HAP-1 (cell line): ENCODE results near the gene EEFSEC.

ENCODE experiments used
- DNase-seq, 2 experiments: peaks; one replicate each; pipeline ENCODE4 v3.0.0-alpha.2; 2016 to 2020; ENCODE audit warnings: low spot score in 2 of 2
- H3K27me3 ChIP-seq: fragments of 250-450 bp; sonication (Bioruptor Pico); 2 replicates; pipeline ENCODE4 v1.5.1; 2020; ENCODE audit warnings: low read depth, mild to moderate bottlenecking, moderate library complexity
- H3K36me3 ChIP-seq: fragments of 250-450 bp; sonication (Bioruptor Pico); replicated peaks from 2 replicates; pipeline ENCODE4 v1.5.1; 2020; ENCODE audit warnings: mild to moderate bottlenecking
- H3K4me1 ChIP-seq: fragments of 250-450 bp; sonication (Bioruptor Pico); 2 replicates; pipeline ENCODE4 v1.5.1; 2020; ENCODE audit warnings: mild to moderate bottlenecking
- H3K4me3 ChIP-seq: fragments of 250-450 bp; sonication (Bioruptor Pico); 2 replicates; pipeline ENCODE4 v1.5.1; 2020; ENCODE audit warnings: mild to moderate bottlenecking, moderate library complexity
- H3K9me3 ChIP-seq: fragments of 250-450 bp; sonication (Bioruptor Pico); 2 replicates; pipeline ENCODE4 v1.5.1; 2020; ENCODE audit warnings: mild to moderate bottlenecking, moderate library complexity
- in situ Hi-C: fragments of 300-500 bp; cut with MboI; formaldehyde crosslinking; loops from 3 replicates; pipeline ENCODE4 v1.14.3; 2020; ENCODE audit warnings: low sequenced_read_pairs, inconsistent platforms, mixed read lengths

Gene EEFSEC

GRCh38 chr3:128330214-128330842 lies 177.0 kb downstream of the EEFSEC start:
- Histone ChIP-seq H3K9me3 (no peaks in the 10 kb centered on the region), H3K4me1 (no peaks in the 10 kb centered on the region), H3K4me3 (no peak overlapping the region), H3K36me3 (no peaks in the 10 kb centered on the region), H3K27me3 (no peaks in the 10 kb centered on the region)
- in situ Hi-C loops = no loop called here
- no peak for DNase-seq

GRCh38 chr3:128334086-128334645 lies 180.9 kb downstream of the EEFSEC start:
- H3K27me3 ChIP-seq = no peaks in the 10 kb centered on the region
- in situ Hi-C loops = no loop called here
- H3K36me3 ChIP-seq = no peaks in the 10 kb centered on the region
- H3K9me3 ChIP-seq = no peaks in the 10 kb centered on the region
- DNase-seq = no peak
- H3K4me1 ChIP-seq = no peaks in the 10 kb centered on the region
- no peak overlapping the region for H3K4me3 ChIP-seq

- H3K36me3 ChIP-seq = no peaks in the 10 kb centered on the region
- no peak overlapping the region for H3K4me3 ChIP-seq
- H3K9me3 ChIP-seq = no peaks in the 10 kb centered on the region
- H3K4me1 ChIP-seq = no peaks in the 10 kb centered on the region
- no peaks in the 10 kb centered on the region for H3K27me3 ChIP-seq
- in situ Hi-C loops = no loop called here
- DNase-seq = no peak
These were observed 181.5 kb downstream of the EEFSEC start for GRCh38 chr3:128334766-128335165.

- H3K9me3 ChIP-seq = no peaks in the 10 kb centered on the region
- no peak overlapping the region for H3K4me3 ChIP-seq
- H3K36me3 ChIP-seq = no peaks in the 10 kb centered on the region
- H3K4me1 ChIP-seq = no peaks in the 10 kb centered on the region
- no peaks in the 10 kb centered on the region for H3K27me3 ChIP-seq
- in situ Hi-C loops = no loop called here
- no peak for DNase-seq
These were observed 182.5 kb downstream of the EEFSEC start for GRCh38 chr3:128335621-128336296.

DNA sequence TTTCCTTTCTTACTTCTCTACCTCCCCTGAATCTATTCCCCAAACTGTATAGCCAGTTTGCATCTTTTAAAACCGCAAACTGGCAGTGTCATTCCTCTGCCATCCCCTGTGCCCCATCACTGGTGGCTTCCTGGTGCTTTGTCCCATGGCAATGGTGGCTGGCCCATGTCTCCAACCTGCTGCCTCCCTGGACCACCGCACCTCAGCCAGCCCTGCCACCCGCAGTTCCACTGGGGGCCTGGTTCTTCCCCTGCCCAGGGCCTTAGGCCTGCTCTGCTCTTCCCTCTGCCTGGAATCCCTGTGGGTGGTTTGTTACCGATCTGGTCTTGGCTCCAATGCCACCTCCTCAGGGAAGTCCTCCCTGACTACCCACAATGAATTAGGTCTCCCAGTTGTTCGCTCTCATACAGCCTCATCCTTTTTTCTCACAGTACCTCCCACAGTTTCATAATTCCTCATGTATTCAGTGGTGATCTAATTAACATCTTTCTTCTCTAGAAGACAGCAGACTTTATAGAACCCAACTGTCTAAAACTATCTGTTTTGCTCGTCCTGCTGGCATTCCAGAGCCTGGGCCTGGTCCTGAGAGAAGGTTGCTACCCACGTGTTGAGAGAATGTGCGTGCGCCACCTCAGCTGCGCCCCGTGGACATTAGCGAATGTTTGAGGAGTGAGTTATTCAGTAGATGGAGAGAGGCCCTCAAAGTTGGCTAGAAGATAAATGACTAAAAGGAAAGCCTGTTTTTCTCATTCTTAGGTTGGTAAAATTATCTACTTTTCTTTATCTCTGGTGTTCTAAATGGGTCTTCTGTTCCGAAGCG lies 183.3 kb downstream of the EEFSEC start:
- H3K4me1 ChIP-seq = no peaks in the 10 kb centered on the region
- no peaks in the 10 kb centered on the region for H3K27me3 ChIP-seq
- no peak overlapping the region for H3K4me3 ChIP-seq
- H3K9me3 ChIP-seq = no peaks in the 10 kb centered on the region
- no peak for DNase-seq
- H3K36me3 ChIP-seq = no peaks in the 10 kb centered on the region
- in situ Hi-C loops = no loop called here

GRCh38 chr3:128337305-128337704 lies 184.0 kb downstream of the EEFSEC start:
- no peaks in the 10 kb centered on the region for H3K9me3 ChIP-seq
- in situ Hi-C loops = no loop called here
- no peak for DNase-seq
- no peaks in the 10 kb centered on the region for H3K27me3 ChIP-seq
- H3K4me3 ChIP-seq = no peak overlapping the region
- H3K4me1 ChIP-seq = no peaks in the 10 kb centered on the region
- no peaks in the 10 kb centered on the region for H3K36me3 ChIP-seq

- H3K27me3 ChIP-seq = no peaks in the 10 kb centered on the region
- H3K9me3 ChIP-seq = no peaks in the 10 kb centered on the region
- in situ Hi-C loops = no loop called here
- H3K4me3 ChIP-seq = no peak overlapping the region
- no peak for DNase-seq
- no peaks in the 10 kb centered on the region for H3K4me1 ChIP-seq
- no peaks in the 10 kb centered on the region for H3K36me3 ChIP-seq
These were observed 185.5 kb downstream of the EEFSEC start for GRCh38 chr3:128338536-128339330.

- Histone ChIP-seq H3K4me3 (no peak overlapping the region), H3K4me1 (no peaks in the 10 kb centered on the region), H3K27me3 (no peaks in the 10 kb centered on the region), H3K36me3 (no peaks in the 10 kb centered on the region), H3K9me3 (no peaks in the 10 kb centered on the region)
- in situ Hi-C loops = no loop called here
- no peak for DNase-seq
These were observed 186.3 kb downstream of the EEFSEC start for GRCh38 chr3:128339491-128340012.

GRCh38 chr3:128340198-128340903 lies 187.1 kb downstream of the EEFSEC start:
- Histone ChIP-seq H3K4me1 (no peaks in the 10 kb centered on the region), H3K9me3 (no peaks in the 10 kb centered on the region), H3K4me3 (no peak overlapping the region), H3K27me3 (no peaks in the 10 kb centered on the region), H3K36me3 (no peaks in the 10 kb centered on the region)
- in situ Hi-C loops = no loop called here
- no peak for DNase-seq

DNA sequence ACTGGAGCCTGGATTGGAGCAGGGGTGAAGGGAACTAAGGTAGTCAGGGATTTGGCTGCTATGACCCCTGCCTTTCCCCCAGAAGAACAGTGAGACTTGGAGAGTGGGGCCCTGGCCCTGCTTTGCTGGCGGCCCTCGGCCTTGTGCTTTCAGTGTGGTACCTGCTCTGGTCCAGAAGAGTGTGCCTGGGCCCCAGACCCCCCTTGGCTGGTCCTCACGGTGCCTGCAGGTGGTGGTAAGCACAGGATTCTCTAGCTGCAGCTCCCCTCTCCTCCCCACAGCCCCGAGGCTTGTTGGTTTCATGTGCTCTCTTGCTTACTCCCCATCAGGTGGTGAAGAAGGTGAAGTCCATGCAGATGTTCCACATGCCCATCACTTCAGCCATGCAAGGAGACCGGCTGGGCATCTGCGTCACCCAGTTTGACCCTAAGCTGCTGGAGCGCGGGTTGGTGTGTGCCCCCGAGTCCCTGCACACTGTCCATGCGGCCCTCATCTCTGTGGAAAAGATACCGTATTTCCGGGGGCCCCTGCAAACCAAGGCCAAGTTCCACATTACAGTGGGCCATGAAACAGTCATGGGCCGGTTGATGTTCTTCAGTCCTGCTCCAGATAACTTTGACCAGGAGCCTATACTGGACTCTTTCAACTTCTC lies 187.7 kb downstream of the EEFSEC start:
- no peak overlapping the region for H3K4me3 ChIP-seq
- H3K27me3 ChIP-seq = no peaks in the 10 kb centered on the region
- no peaks in the 10 kb centered on the region for H3K36me3 ChIP-seq
- in situ Hi-C loops = no loop called here
- no peak for DNase-seq
- H3K9me3 ChIP-seq = no peaks in the 10 kb centered on the region
- H3K4me1 ChIP-seq = no peaks in the 10 kb centered on the region

- H3K36me3 ChIP-seq = no peaks in the 10 kb centered on the region
- no peaks in the 10 kb centered on the region for H3K27me3 ChIP-seq
- no peaks in the 10 kb centered on the region for H3K4me1 ChIP-seq
- no peak for DNase-seq
- H3K9me3 ChIP-seq = no peaks in the 10 kb centered on the region
- no peak overlapping the region for H3K4me3 ChIP-seq
- in situ Hi-C loops = no loop called here
These were observed 188.5 kb downstream of the EEFSEC start for GRCh38 chr3:128341659-128342395.

GRCh38 chr3:128342701-128343180 lies 189.5 kb downstream of the EEFSEC start:
- in situ Hi-C loops = no loop called here
- no peaks in the 10 kb centered on the region for H3K36me3 ChIP-seq
- no peaks in the 10 kb centered on the region for H3K27me3 ChIP-seq
- no peak overlapping the region for H3K4me3 ChIP-seq
- DNase-seq = no peak
- no peaks in the 10 kb centered on the region for H3K9me3 ChIP-seq
- H3K4me1 ChIP-seq = no peaks in the 10 kb centered on the region
